Ectodermal cell (in vitro differentiated cells): Measurements from ENCODE around the gene DEFB116.

Experiments used
- H3K27ac ChIP-seq: 2 replicates; pipeline ENCODE4 v1.7.0; 2013; ENCODE audit warnings: mild to moderate bottlenecking, low read depth, low read length; ENCODE audit not compliant: insufficient read depth, poor library complexity, severe bottlenecking
- H3K27me3 ChIP-seq: 2 replicates; pipeline ENCODE4 v1.7.0; 2013; ENCODE audit warnings: mild to moderate bottlenecking, low read length; ENCODE audit not compliant: insufficient read depth, control insufficient read depth, poor library complexity, severe bottlenecking
- H3K36me3 ChIP-seq: one replicate; pipeline ENCODE4 v1.7.0; 2013; ENCODE audit warnings: low read length; ENCODE audit not compliant: control insufficient read depth, insufficient read depth
- H3K4me1 ChIP-seq: one replicate; pipeline ENCODE4 v1.7.0; 2013; ENCODE audit warnings: low read length; ENCODE audit not compliant: control insufficient read depth, insufficient read depth
- H3K4me3 ChIP-seq: 2 replicates; pipeline ENCODE4 v1.7.0; 2013; ENCODE audit warnings: low read depth, low read length, control low read depth; ENCODE audit not compliant: insufficient read depth
- H3K9me3 ChIP-seq: 2 replicates; pipeline ENCODE4 v1.7.0; 2013; ENCODE audit warnings: mild to moderate bottlenecking, low read length, moderate library complexity; ENCODE audit not compliant: control insufficient read depth
- WGBS, 2 experiments: methylation state at CpG; one replicate each; pipeline ENCODE4 v1.1.7; 2013; ENCODE audit warnings: missing lambda C conversion rate in 2 of 2; 5-methylcytosine and 5-hydroxymethylcytosine counted together

Gene DEFB116

DNA sequence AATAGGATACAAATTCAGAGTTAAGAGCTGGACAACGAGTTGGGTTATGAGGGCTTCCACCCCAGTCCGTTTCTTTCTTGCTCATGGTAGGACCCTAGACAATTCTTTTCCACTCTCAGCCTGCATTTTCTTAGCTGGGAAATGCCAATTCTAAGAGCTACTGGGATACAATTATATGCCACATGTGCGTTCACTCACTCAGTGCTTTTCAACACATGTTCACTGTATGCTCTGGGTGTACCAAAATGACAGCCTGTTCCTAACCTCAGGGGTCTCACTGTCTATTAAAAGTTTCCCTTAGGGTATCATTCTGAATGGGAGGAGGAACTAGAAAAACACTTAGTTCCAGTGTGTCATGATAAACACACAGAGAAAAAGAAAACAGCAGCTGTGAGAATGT, 51.4 kb downstream of the DEFB116 start:
- WGBS, 2 experiments = 50% methylated on average over 3 of the region's 3 CpGs
- Histone ChIP-seq H3K27me3 (no peaks in the 10 kb centered on the region), H3K4me3 (no peak overlapping the region), H3K4me1 (no peaks in the 10 kb centered on the region), H3K9me3 (peaks cover 16% of the 10 kb centered on the region), H3K27ac (no peak overlapping the region), H3K36me3 (no peaks in the 10 kb centered on the region)
